PFSK-1 (cell line): ENCODE results near the gene CTNNAL1.

Experiments used
- POLR2AphosphoS5 ChIP-seq: IDR thresholded peaks from 2 replicates; pipeline ENCODE4 v1.6.1; 2012; ENCODE audit warnings: low read depth, mild to moderate bottlenecking, control low read depth, low read length, moderate library complexity
- TAF1 ChIP-seq: IDR thresholded peaks from 2 replicates; pipeline ENCODE4 v1.6.1; 2012; ENCODE audit warnings: low read length, control low read depth, borderline replicate concordance; ENCODE audit not compliant: insufficient read depth
- TF ChIP-seq, protein P1 (sequence below), 2 experiments: IDR thresholded peaks; 2 replicates each; pipeline versions ENCODE4 v1.6.1 to v1.8.0; 2011 to 2012; ENCODE audit warnings: low read depth in 2 of 2, low read length in 2 of 2, control low read depth in 1 of 2, inconsistent platforms in 1 of 2, mild to moderate bottlenecking in 1 of 2, moderate library complexity in 1 of 2; ENCODE audit not compliant: insufficient read depth in 1 of 2

- TF ChIP-seq, protein P1, sequence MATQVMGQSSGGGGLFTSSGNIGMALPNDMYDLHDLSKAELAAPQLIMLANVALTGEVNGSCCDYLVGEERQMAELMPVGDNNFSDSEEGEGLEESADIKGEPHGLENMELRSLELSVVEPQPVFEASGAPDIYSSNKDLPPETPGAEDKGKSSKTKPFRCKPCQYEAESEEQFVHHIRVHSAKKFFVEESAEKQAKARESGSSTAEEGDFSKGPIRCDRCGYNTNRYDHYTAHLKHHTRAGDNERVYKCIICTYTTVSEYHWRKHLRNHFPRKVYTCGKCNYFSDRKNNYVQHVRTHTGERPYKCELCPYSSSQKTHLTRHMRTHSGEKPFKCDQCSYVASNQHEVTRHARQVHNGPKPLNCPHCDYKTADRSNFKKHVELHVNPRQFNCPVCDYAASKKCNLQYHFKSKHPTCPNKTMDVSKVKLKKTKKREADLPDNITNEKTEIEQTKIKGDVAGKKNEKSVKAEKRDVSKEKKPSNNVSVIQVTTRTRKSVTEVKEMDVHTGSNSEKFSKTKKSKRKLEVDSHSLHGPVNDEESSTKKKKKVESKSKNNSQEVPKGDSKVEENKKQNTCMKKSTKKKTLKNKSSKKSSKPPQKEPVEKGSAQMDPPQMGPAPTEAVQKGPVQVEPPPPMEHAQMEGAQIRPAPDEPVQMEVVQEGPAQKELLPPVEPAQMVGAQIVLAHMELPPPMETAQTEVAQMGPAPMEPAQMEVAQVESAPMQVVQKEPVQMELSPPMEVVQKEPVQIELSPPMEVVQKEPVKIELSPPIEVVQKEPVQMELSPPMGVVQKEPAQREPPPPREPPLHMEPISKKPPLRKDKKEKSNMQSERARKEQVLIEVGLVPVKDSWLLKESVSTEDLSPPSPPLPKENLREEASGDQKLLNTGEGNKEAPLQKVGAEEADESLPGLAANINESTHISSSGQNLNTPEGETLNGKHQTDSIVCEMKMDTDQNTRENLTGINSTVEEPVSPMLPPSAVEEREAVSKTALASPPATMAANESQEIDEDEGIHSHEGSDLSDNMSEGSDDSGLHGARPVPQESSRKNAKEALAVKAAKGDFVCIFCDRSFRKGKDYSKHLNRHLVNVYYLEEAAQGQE (IDR thresholded peaks at IDR 0.05; ENCODE audit: insufficient read depth in 1 of 2, low read depth in 2 of 2, low read length in 2 of 2), result no peak
- TF ChIP-seq TAF1, result no peak
- no peak for TF ChIP-seq POLR2AphosphoS5
Measured at GRCh38 chr9:108991479-108991878, 21.8 kb downstream of the CTNNAL1 start.
